SKM-1 treated with dmso at 0.1 percent for 144 hours (cell line): ENCODE measurements around the gene SSTR5.

Experiments
- DNase-seq: peaks from one replicate; lab custom pipeline; 2025; ENCODE audit not compliant: unreplicated experiment; lab: John Stamatoyannopoulos, UW

SSTR5 gene

GRCh38 chr16:1054660-1055556 lies 17.6 kb upstream of the SSTR5 start:
- no peak for DNase-seq

DNA sequence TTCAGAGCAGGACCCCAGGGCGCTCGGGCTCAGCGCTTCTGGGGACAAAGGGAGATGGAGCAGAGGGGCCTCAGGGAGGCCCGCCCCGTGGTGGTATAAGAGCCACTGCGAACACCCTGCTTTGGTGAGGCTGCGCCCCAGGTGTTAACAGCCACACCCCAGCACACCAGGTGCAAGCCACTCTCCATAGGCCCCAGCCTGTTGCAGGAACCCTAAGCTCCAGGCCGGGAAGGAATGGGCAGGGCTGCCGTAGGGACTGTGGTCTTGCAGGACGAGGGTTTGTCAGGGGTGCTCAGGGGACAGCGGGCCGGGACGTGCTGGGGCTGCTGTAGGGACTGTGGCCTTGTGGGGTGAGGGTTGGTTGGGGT lies 17.0 kb upstream of the SSTR5 start:
- DNase-seq = no peak

DNA sequence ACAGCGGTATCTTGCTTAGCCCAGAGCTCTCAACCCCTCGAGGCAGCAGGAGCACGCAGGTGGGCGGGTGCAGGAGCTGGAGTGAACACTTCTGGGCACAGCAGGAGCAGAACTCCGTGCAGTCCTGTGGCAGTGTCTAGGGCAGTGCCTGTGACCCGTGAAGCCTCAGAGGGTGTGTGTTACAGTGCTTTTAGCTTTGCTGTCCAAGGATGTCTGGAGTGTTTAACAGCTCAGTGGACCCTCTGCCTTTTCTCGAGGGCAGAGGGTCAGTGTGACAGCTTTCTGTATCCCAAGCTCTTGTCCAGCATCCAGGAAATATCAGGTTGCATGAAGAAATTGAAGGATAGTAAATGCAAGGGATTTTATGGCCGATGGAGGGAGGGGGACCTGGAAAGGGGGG lies 16.4 kb upstream of the SSTR5 start:
- DNase-seq = no peak

- peak; percentile 10 for DNase-seq
Observed at GRCh38 chr16:1057252-1057932, 15.2 kb upstream of the SSTR5 start.

DNA sequence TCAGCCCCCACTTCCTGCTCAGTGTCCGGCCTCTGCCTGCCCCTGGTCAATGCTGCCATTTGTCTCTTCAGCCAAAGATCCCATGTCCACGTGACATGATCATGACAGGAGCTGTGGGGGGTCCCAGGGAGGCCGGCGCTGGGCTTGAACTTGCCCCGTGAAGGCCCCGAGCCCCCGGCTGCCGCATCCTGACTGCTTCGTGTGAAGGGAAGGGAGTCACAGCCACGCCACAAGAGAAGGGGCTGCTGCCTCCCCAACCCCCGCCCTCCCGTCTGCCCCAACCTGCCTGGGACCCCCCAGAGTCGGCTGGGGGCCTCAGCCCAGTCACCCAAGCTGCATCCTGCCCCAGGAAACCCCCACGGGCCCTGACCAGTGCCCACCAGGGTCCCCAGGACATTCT lies 14.3 kb upstream of the SSTR5 start:
- no peak for DNase-seq

- DNase-seq = no peak
Observed at GRCh38 chr16:1059310-1059709, 13.2 kb upstream of the SSTR5 start.

DNA sequence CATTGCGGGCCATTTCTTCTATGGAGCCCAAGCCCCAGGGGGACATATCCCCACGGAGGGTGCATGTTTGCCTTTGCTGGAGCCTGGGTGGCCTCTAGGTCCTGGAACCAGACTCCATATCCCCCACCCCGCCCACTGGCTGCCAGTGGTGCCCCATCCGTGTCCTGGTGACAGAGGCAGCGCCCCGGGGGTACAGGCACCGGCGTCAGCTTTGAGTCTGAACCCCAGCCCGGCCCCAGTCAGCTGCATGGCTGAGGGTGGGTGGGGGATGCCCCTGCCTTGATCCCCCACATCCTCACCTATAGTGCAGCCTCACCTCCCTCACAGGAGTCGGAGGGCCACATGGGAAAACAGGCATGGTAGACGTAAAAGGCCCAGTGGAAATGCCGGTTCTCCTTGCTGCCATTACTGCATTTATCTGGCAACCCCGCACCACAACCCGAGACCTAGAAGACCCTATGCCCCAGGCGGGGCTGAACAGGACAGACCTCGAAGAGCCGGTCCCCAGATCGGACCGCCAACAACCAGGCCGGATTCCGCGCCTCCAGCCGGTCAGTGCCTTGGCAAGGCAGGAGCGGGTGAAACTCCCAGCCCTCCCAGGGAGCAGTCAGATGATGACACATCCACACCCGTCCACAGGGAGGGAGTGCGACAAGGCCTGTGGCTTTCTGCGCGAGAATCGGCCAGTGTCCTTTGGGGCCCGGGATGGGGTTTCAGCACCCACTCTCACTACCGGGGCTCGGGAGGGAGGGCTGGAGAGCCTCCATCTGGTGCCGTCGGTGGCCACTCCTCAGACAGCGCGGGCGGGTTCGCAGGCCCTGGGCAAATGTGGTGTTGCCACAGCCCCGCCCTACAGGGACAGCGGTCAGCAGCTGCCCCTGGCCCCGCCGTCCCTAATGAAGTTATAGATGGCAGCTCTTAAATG lies 11.9 kb upstream of the SSTR5 start:
- DNase-seq = no peak

DNA sequence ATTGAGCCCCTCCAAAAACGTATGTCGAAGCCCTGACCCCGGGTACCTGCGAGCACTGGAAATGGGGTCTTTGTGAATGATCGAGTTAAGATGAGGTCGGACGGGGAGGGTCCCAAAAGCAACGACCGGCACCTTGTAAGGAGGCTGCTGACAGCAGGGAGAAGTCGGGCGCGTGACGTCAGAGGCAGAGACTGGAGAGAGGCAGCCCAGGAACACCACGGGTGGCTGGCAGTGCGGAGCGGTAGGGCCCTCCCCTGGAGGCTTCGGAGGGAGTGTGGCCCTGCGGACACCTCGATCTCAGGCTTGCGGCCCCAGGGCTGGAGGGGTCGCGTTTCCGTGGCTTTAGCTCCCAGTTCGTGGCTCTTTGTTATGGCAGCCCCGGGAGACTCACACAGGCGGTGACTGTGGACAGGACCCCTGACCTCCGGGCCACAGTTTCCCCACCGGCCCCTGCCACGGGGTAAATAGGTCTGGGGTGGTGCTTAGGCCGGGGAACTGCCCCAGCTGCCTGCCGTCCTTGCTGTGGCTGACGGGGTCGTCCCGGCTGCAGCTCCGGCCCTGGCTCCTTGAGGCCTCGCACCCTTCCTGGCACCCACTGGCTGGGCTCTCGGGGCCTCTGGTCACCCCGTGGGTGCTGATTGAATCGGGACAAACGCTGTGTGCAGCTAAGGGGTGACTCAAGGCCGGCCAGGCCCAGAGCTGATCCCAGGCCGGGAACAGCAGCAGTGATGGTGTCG lies 10.6 kb upstream of the SSTR5 start:
- DNase-seq = no peak

DNA sequence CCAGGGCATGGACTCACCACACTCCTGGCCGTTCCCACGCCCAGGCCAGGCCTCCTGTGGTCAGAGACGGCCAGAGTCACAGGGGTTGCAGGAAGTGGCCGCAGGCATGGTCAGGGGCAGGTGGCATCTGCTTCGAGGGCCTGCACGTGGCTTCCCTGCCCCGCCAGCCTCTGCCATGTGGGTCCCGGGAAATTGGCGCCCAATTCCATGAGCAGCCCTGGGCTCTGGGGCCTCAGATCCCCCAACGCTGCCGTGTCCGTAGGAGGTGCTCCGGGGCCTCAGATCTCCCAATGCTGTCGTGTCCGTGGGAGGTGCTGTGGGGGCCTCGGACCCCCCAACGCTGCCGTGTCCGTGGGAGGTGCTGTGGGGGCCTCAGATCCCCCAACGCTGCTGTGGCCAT lies 9.7 kb upstream of the SSTR5 start:
- no peak for DNase-seq

DNA sequence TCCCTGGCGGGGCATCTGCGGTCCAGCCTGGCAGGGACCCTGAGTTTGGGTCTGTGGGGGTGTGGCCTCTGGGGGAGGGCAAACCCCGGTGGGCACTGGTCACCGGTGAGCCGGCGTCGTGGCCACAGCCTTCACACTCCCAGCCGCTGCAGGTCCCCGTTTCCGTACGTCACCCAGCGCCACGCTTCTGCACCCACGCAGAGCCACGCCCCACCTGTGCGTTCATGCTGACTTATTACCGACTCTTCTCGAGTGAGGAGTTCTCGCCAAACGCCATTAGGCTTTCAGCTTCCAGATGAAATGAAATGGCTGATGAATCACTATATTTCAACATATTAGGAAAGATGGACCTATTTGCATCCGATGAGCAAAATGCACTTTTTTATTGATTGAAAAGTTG lies 8.8 kb upstream of the SSTR5 start:
- no peak for DNase-seq

- no peak for DNase-seq
Observed at GRCh38 chr16:1065469-1066128, 6.9 kb upstream of the SSTR5 start.

DNA sequence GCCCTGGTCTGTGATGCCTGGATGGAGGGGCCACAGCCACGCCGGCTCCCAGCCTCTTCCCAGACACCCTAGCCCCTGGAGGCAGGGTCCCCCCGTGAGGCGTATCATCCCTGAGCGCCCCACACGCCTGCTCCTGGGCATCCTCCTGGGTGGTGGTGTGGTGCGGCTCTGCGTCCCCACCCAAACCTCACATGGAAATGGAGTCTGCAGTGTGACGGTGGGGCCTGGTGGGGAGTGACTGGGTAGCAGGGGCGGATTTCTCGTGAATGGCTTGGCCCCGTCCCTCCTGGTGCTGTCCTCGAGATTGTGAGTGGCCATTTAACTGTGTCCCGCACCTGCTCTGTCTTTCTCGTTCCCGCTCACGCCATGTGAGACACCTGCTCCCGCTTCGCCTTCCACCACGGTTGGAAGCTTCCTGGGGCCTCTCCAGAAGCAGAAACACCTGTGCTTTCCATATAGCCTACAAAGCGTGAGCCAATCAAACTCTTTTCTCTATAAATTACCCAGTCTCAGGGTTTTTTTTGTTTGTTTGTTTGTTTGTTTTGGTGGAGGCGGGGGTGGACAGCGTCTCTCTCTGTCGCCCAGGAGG lies 5.9 kb upstream of the SSTR5 start:
- no peak for DNase-seq

GRCh38 chr16:1067629-1068028 lies 4.9 kb upstream of the SSTR5 start:
- DNase-seq = no peak

DNA sequence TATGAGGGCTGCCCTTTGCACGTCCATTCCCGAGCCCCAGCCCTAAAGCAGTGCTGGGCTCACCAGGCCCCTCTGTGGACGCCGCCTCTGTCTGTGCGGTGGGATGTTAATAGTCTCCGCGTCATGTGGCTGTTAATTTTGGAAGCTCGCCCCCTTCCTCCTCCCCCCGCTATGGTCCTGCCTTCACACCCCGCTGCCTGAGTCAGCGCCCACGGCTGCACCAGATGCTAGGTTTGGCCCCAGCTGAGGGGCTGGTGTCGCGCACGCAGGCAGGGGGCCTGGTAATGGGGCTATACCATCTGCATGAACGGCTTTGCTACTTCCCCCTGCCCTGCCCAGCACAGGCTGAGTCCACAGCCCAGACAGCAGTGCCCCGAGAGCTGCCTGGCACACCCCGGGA lies 4.1 kb upstream of the SSTR5 start:
- no peak for DNase-seq

GRCh38 chr16:1069154-1069553 lies 3.4 kb upstream of the SSTR5 start:
- no peak for DNase-seq

- no peak for DNase-seq
Observed at GRCh38 chr16:1070084-1070863, 2.3 kb upstream of the SSTR5 start.

GRCh38 chr16:1070864-1071408 lies 1.6 kb upstream of the SSTR5 start:
- DNase-seq = no peak

DNA sequence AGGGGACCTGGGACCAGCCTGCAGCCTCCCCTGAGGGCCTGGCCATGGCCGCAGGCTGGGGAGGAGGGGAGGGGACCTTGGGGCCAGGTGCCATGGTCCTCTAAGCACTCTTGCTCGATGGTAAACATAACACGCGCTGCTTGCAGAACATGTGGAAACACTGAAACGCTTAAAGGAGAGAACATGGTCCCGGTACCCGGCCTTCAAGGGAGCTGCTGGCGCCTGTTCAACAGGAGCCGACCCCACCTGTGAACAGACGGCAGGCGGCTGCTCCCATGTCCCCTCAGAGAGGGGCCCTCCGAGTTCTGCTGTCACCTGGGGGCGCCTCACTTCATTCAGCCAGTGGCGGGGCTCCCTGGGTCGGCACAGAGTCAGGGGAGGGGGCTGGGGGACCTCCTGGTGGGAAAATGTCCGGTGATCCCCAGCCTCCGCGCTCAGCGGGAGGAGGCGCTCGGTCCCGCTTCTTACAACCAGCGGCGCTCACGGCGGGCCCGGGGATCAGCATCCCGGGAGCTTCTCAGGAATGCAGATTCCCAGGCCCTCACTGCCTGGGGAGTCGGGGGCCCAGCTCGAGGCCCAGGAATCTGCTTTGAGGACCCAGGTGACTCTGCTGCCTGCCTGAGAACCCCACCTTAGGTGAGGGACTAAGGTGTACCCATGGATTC lies 854 bp upstream of the SSTR5 start:
- no peak for DNase-seq

DNA sequence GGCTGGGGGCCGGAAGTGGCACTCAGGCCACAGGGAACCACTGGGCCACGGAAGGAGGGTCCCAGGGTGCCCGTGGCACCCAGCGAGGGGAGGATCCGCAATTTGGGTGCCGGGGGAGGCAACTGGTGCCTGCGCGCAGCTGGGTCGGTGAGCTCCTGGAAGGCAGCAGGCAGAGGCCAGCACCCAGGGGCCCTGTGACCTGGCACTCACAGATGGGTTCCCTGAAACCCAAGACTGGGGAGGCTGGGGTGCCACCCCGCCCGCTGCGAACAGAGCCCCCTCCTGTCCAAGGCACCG lies 663 bp downstream of the SSTR5 start:
- no peak for DNase-seq
